H1 (cell line): Measurements from ENCODE around the gene IL17REL. TPM values are rescaled to one million over a fixed set of nuclear protein-coding genes. Genes with fewer than 3 reads are reported as not detected.

ENCODE experiments used
- CTCF ChIA-PET: fragments of 300-600 bp; sonication (Branson Sonifier 250); formaldehyde crosslinking; loops from one replicate; lab custom pipeline; 2021; ENCODE audit not compliant: partially characterized antibody; lab: Charles Lee
- POLR2A ChIA-PET: fragments of 300-600 bp; sonication (Branson Sonifier 250); formaldehyde crosslinking; loops from one replicate; lab custom pipeline; 2021; ENCODE audit warnings: inconsistent platforms; ENCODE audit not compliant: partially characterized antibody; lab: Charles Lee
- DNase-seq, 2 experiments: peaks; one replicate each; pipeline versions ENCODE4 v3.0.0 to v3.0.0-alpha.2; 2010 to 2022; ENCODE audit warnings: low spot score in 2 of 2, low read depth in 1 of 2, mixed read lengths in 1 of 2
- FAIRE-seq: peaks from 2 replicates; lab custom pipeline; 2011; peaks lifted over from hg19 to GRCh38; lab: Jason Lieb, UNC
- H2AFZ ChIP-seq: 2 replicates; pipeline ENCODE4 v1.8.1; 2012; ENCODE audit warnings: low read length, inconsistent platforms
- H2AK5ac ChIP-seq: 2 replicates; pipeline ENCODE4 v1.6.1; 2013; ENCODE audit warnings: low read depth, low read length
- H2BK120ac ChIP-seq: replicated peaks from 2 replicates; pipeline ENCODE3; 2013; ENCODE audit warnings: low read depth, low read length, inconsistent platforms
- H2BK12ac ChIP-seq: 2 replicates; pipeline ENCODE4 v1.6.1; 2013; ENCODE audit warnings: low read depth, low read length
- H2BK15ac ChIP-seq: 2 replicates; pipeline ENCODE4 v1.6.1; 2013; ENCODE audit warnings: low read length
- H2BK20ac ChIP-seq: 2 replicates; pipeline ENCODE4 v1.6.1; 2013; ENCODE audit warnings: low read length
- H2BK5ac ChIP-seq: 2 replicates; pipeline ENCODE4 v1.6.1; 2013; ENCODE audit warnings: low read depth, low read length
- H3K14ac ChIP-seq: 2 replicates; pipeline ENCODE4 v1.6.1; 2013; ENCODE audit warnings: inconsistent platforms; ENCODE audit not compliant: insufficient read length
- H3K18ac ChIP-seq: 2 replicates; pipeline ENCODE4 v1.6.1; 2013; ENCODE audit warnings: low read length; ENCODE audit errors: extremely low read depth
- H3K23ac ChIP-seq: 2 replicates; pipeline ENCODE4 v1.6.1; 2013; ENCODE audit warnings: inconsistent platforms; ENCODE audit not compliant: insufficient read length
- H3K23me2 ChIP-seq: 2 replicates; pipeline ENCODE4 v1.6.1; 2013; ENCODE audit warnings: low read depth, low read length
- H3K27ac ChIP-seq: 2 replicates; pipeline ENCODE4 v1.6.1; 2011; ENCODE audit warnings: low read depth, low read length, inconsistent platforms
- H3K27me3 ChIP-seq, 4 experiments: replicated peaks in 1 of 4; 1 replicate in 1 of 4; 2 replicates in 3 of 4; pipeline versions ENCODE4 v1.6.1 to v1.8.1; 2011 to 2013; ENCODE audit warnings: low read length in 3 of 4, mild to moderate bottlenecking in 3 of 4, inconsistent platforms in 2 of 4, mixed read lengths in 2 of 4, moderate library complexity in 1 of 4; ENCODE audit not compliant: control insufficient read depth in 3 of 4, insufficient read depth in 3 of 4; ENCODE audit errors: extremely low read depth in 1 of 4
- H3K36me3 ChIP-seq, 4 experiments: 2 replicates each; pipeline versions ENCODE4 v1.6.1 to v1.8.1; 2011 to 2013; ENCODE audit warnings: mild to moderate bottlenecking in 4 of 4, low read length in 3 of 4, moderate library complexity in 2 of 4, control low read depth in 1 of 4, inconsistent platforms in 1 of 4; ENCODE audit not compliant: insufficient read depth in 4 of 4, control insufficient read depth in 2 of 4
- H3K4ac ChIP-seq: replicated peaks from 2 replicates; pipeline ENCODE3; 2013; ENCODE audit warnings: low read length, low read depth, mixed read lengths, inconsistent platforms; ENCODE audit not compliant: insufficient read length
- H3K4me1 ChIP-seq, 4 experiments: replicated peaks in 1 of 4; 1 replicate in 1 of 4; 2 replicates in 3 of 4; pipeline versions ENCODE4 v1.6.1 to v1.8.1; 2011 to 2013; ENCODE audit warnings: low read length in 3 of 4, inconsistent platforms in 2 of 4, mixed read lengths in 1 of 4; ENCODE audit not compliant: insufficient read depth in 4 of 4, control insufficient read depth in 3 of 4
- H3K4me2 ChIP-seq, 2 experiments: 2 replicates each; pipeline versions ENCODE4 v1.6.1 to v1.8.1; 2011 to 2013; ENCODE audit warnings: low read depth in 2 of 2, low read length in 2 of 2, control low read depth in 1 of 2, inconsistent platforms in 1 of 2, mild to moderate bottlenecking in 1 of 2; ENCODE audit not compliant: insufficient read depth in 1 of 2
- H3K4me3 ChIP-seq, 4 experiments: fragments of 200-600, 300-600 bp in 1 of 4; sonication (generic), shearing (Covaris generic), sonication (Bioruptor Twin) in 1 of 4; 2 replicates each; pipeline versions ENCODE4 v1.5.1 to v1.8.1; 2011 to 2016; ENCODE audit warnings: low read length in 4 of 4, low read depth in 3 of 4, control low read depth in 2 of 4, inconsistent platforms in 2 of 4, mild to moderate bottlenecking in 2 of 4, mixed read lengths in 1 of 4, moderate library complexity in 1 of 4; ENCODE audit not compliant: insufficient read depth in 2 of 4; ENCODE audit errors: extremely low read depth in 1 of 4
- H3K56ac ChIP-seq: replicated peaks from 2 replicates; pipeline ENCODE3; 2013; ENCODE audit warnings: low read depth, mild to moderate bottlenecking, mixed read lengths, low read length, inconsistent platforms; ENCODE audit not compliant: insufficient read length
- H3K79me1 ChIP-seq: 2 replicates; pipeline ENCODE4 v1.6.1; 2013; ENCODE audit warnings: low read depth, low read length, control low read depth
- H3K79me2 ChIP-seq, 2 experiments: 2 replicates each; pipeline versions ENCODE4 v1.6.1 to v1.8.1; 2012 to 2013; ENCODE audit warnings: low read length in 2 of 2, mild to moderate bottlenecking in 2 of 2, inconsistent platforms in 1 of 2; ENCODE audit not compliant: insufficient read depth in 2 of 2, control insufficient read depth in 1 of 2
- H3K9ac ChIP-seq, 4 experiments: replicated peaks in 1 of 4; 1 replicate in 1 of 4; 2 replicates in 3 of 4; pipeline versions ENCODE4 v1.6.1 to v1.8.1; 2011 to 2013; ENCODE audit warnings: low read depth in 3 of 4, low read length in 3 of 4, control low read depth in 2 of 4, mild to moderate bottlenecking in 2 of 4, moderate library complexity in 2 of 4, inconsistent platforms in 1 of 4; ENCODE audit errors: extremely low read depth in 1 of 4
- H3K9me3 ChIP-seq, 2 experiments: 2 replicates each; pipeline versions ENCODE4 v1.6.1 to v1.8.1; 2012 to 2013; ENCODE audit warnings: mild to moderate bottlenecking in 2 of 2, moderate library complexity in 2 of 2, control low read depth in 1 of 2, inconsistent platforms in 1 of 2, low read depth in 1 of 2, low read length in 1 of 2, mixed read lengths in 1 of 2; ENCODE audit not compliant: insufficient read depth in 2 of 2
- H4K20me1 ChIP-seq, 2 experiments: replicated peaks in 1 of 2; 2 replicates each; pipeline versions ENCODE3 to v1.8.1; 2011 to 2013; ENCODE audit warnings: inconsistent platforms in 2 of 2, low read length in 2 of 2, mild to moderate bottlenecking in 1 of 2; ENCODE audit not compliant: insufficient read depth in 2 of 2, control insufficient read depth in 1 of 2
- H4K5ac ChIP-seq: 2 replicates; pipeline ENCODE4 v1.6.1; 2013; ENCODE audit warnings: low read length, low read depth, mixed read lengths, inconsistent platforms; ENCODE audit not compliant: insufficient read length
- H4K8ac ChIP-seq: 2 replicates; pipeline ENCODE4 v1.8.0; 2013; ENCODE audit warnings: mild to moderate bottlenecking, moderate library complexity, low read length, inconsistent platforms; ENCODE audit not compliant: insufficient read depth; ENCODE audit errors: extremely low read depth
- H4K91ac ChIP-seq: replicated peaks from 2 replicates; pipeline ENCODE3; 2013; ENCODE audit warnings: low read length, mixed read lengths, inconsistent platforms; ENCODE audit not compliant: insufficient read length
- TAF7 ChIP-seq: optimal IDR thresholded peaks from 2 replicates; pipeline ENCODE3; 2011; ENCODE audit warnings: low read depth, mild to moderate bottlenecking, inconsistent platforms, low read length, moderate library complexity, borderline replicate concordance
- WGBS, 2 experiments: shearing (Covaris generic) in 1 of 2; methylation state at CpG; one replicate each; pipeline versions ENCODE4 v1.1.6 to v1.1.7; 2013 to 2015; ENCODE audit warnings: low lambda C conversion rate in 2 of 2, mixed read lengths in 2 of 2, inconsistent platforms in 1 of 2, low coverage in 1 of 2, missing lambda C conversion rate in 1 of 2; ENCODE audit not compliant: insufficient replicate concordance in 2 of 2, insufficient coverage in 1 of 2, insufficient read length in 1 of 2; ENCODE audit errors: extremely low coverage in 1 of 2, missing lambda C conversion rate in 1 of 2; 5-methylcytosine and 5-hydroxymethylcytosine counted together
- polyA plus RNA-seq, 7 experiments: library from polyadenylated mRNA; depleted of rRNA in 3 of 7; stranded (reverse) in 5 of 7; unstranded in 2 of 7; fragments of >200 nt in 5 of 7; fragments of 200-250 nt in 2 of 7; gene quantifications; 1 replicate in 5 of 7; 2 replicates in 1 of 7; 4 replicates in 1 of 7; pipeline versions ENCODE4 v1.2.1 to v1.2.3, GENCODE V29; 2011 to 2013; ENCODE audit warnings: missing spikeins in 2 of 7, mixed read lengths in 2 of 7
- total RNA-seq: library from RNA; stranded (reverse); fragmentation: NEBNext Ultra II Directional; extraction: Animal tissue kit (Norgen Biotek cat#: 25700); gene quantifications from 2 replicates; pipeline ENCODE4 v1.2.1, GENCODE V29; 2021

The IL17REL gene
- total and polyA plus RNA-seq, 2 of the 8 experiments (the other 6 are each of a cell fraction or from before 2014, with no cell fraction given) = 0.15 to 0.20 TPM

- H2BK120ac ChIP-seq = no peak overlapping the region
- no peak overlapping the region for H3K27ac ChIP-seq
- no peak overlapping the region for H3K23ac ChIP-seq
- H3K36me3 ChIP-seq = peaks cover 8 to 17% (median 12%) of the 10 kb centered on the region in 4 experiments; a peak in 6 of 8 replicates
- no peak overlapping the region for H2AK5ac ChIP-seq
- H3K4me2 ChIP-seq = peak overlapping the region; percentile 42 to 96
- peak overlapping the region; percentile 53 for H3K4ac ChIP-seq
- no peak for FAIRE-seq
- no peak overlapping the region for H2BK20ac ChIP-seq
- H4K20me1 ChIP-seq = peaks cover 16 to 17% of the 10 kb centered on the region in 2 experiments
- H3K27me3 ChIP-seq = peaks cover 0 to 12% (median 6%) of the 10 kb centered on the region in 4 experiments; a peak in 6 of 7 replicates
- no peak for TF ChIP-seq TAF7
- peaks cover 0 to 22% (median 12%) of the 10 kb centered on the region in 4 experiments; a peak in 5 of 7 replicates for H3K4me1 ChIP-seq
- no peak overlapping the region for H4K5ac ChIP-seq
- H3K23me2 ChIP-seq = peaks cover 13% of the 10 kb centered on the region; the same call in 1 of the 2 replicates
- H2BK5ac ChIP-seq = no peak overlapping the region
- peak overlapping the region; percentile 74 for H4K91ac ChIP-seq
- peaks cover 0 to 18% of the 10 kb centered on the region in 2 experiments; a peak in 1 of 4 replicates for H3K79me2 ChIP-seq
- H3K9ac ChIP-seq = no peak overlapping the region
- WGBS, 2 experiments = 84% methylated on average over 29 of the region's 29 CpGs; no CpG with 5 or more reads in 1 of the 2 experiments
- no peak overlapping the region for H2AFZ ChIP-seq
- 0 out of 2 replicates have a peak, but pooled peaks cover 2% of the 10 kb centered on the region for H3K79me1 ChIP-seq
- 0 out of 2 replicates have a peak overlapping the region, but pooled peaks have one; percentile 46 for H2BK15ac ChIP-seq
- H3K4me3 ChIP-seq = peak overlapping the region in 1 of 4 experiments; percentile 79; a peak in 4 of 8 replicates
- peak overlapping the region; percentile 75; the same call in 1 of the 2 replicates for H2BK12ac ChIP-seq
- H3K18ac ChIP-seq = no peak overlapping the region
- ChIA-PET CTCF (interaction anchor here (0.9 to 1.2 kb wide), 3 partner anchors 13 to 329 kb away, joined by 3 to 5 read pairs (median 4); no protein-coding TSS in a partner anchor), POLR2A (interaction anchor here (1.0 to 2.2 kb wide), 4 partner anchors 8 to 13 kb away, joined by 4 to 9 read pairs (median 6); no protein-coding TSS in a partner anchor)
- no peak for DNase-seq
- H3K9me3 ChIP-seq = no peaks in the 10 kb centered on the region
- H3K14ac ChIP-seq = no peak overlapping the region
- no peak overlapping the region for H3K56ac ChIP-seq
- no peak overlapping the region; the same call in 1 of the 2 replicates for H4K8ac ChIP-seq
Observed at GRCh38 chr22:49958931-49959781, 53.4 kb downstream of the IL17REL start.
